Mammary epithelial cell (primary cell): Measurements from ENCODE around the gene OR10J1.

ENCODE experiments used
- CTCF ChIP-seq, 2 donors: IDR thresholded peaks in 1 of 2; conservative IDR thresholded peaks in 1 of 2; 2 replicates each; pipeline ENCODE4 v1.5.1; 2011 to 2012; ENCODE audit warnings: inconsistent platforms in 2 of 2, low read length in 2 of 2, mild to moderate bottlenecking in 2 of 2, control low read depth in 1 of 2, low read depth in 1 of 2; ENCODE audit not compliant: insufficient read depth in 1 of 2; ENCODE audit errors: extremely low read depth in 1 of 2
- EZH2 ChIP-seq: IDR thresholded peaks from 2 replicates; pipeline ENCODE4 v1.6.1; 2012; ENCODE audit warnings: low read length, inconsistent platforms, borderline replicate concordance

- TF ChIP-seq CTCF (conservative IDR thresholded peaks at IDR 0.05 in 1 of 2, IDR thresholded peaks at IDR 0.05 in 1 of 2; ENCODE audit: extremely low read depth in 1 of 2, insufficient read depth in 1 of 2, low read depth in 1 of 2, low read length in 2 of 2) (no peak), EZH2 (no peak)
Measured at GRCh38 chr1:159430985-159431384, 8.5 kb upstream of the OR10J1 start.
